Adrenal gland (tissue), 12 donors: ENCODE results near the gene ZAP70. TPM values are rescaled to one million over a fixed set of nuclear protein-coding genes. Genes with fewer than 3 reads are reported as not detected.

ENCODE experiments used
- DNase-seq, 7 donors: peaks; one replicate each; pipeline ENCODE4 v3.0.0-alpha.2; 2019 to 2020
- H3K27ac ChIP-seq, 5 donors: fragments of 200-600 bp; sonication (generic) in 4 of 5; 1 replicate in 3 of 5; 2 replicates in 2 of 5; pipeline versions ENCODE4 v1.5.1 to v1.8.0; 2016 to 2020; ENCODE audit warnings: mild to moderate bottlenecking in 1 of 5
- H3K27me3 ChIP-seq: fragments of 200-600 bp; 2 replicates; pipeline ENCODE4 v1.8.0; 2021
- H3K36me3 ChIP-seq, 2 donors: fragments of 200-600 bp; replicated peaks in 1 of 2; 1 replicate in 1 of 2; 2 replicates in 1 of 2; pipeline versions ENCODE4 v1.5.1 to v1.8.0; 2018 to 2022
- H3K4me1 ChIP-seq, 2 donors: fragments of 200-600 bp; replicated peaks in 1 of 2; 1 replicate in 1 of 2; 2 replicates in 1 of 2; pipeline versions ENCODE4 v1.5.1 to v1.8.0; 2018 to 2021
- H3K4me3 ChIP-seq, 4 donors: fragments of 200-600 bp; sonication (generic) in 3 of 4; one replicate each; pipeline ENCODE4 v1.5.1; 2016 to 2018
- H3K9me3 ChIP-seq, 3 donors: fragments of 200-600 bp; sonication (generic) in 1 of 3; replicated peaks in 1 of 3; 1 replicate in 2 of 3; 2 replicates in 1 of 3; pipeline versions ENCODE4 v1.5.1 to v1.8.0; 2016 to 2021
- POLR2A ChIP-seq, 2 donors: fragments of 450-650 bp; IDR thresholded peaks; one replicate each; pipeline ENCODE4 v1.6.1; 2017; ENCODE audit warnings: antibody characterized with exemption in 2 of 2, mild to moderate bottlenecking in 2 of 2, moderate library complexity in 1 of 2
- WGBS, 4 donors: extraction: QIAGEN DNeasy Blood & Tissue Kit in 2 of 4; methylation state at CpG; one replicate each; pipeline versions ENCODE4 v1.1.5 to v1.1.7; 2013 to 2017; 5-methylcytosine and 5-hydroxymethylcytosine counted together
- intact Hi-C, 2 donors: fragments of 100-400 bp; cut with DNase I; formaldehyde crosslinking; loops; one replicate each; pipeline versions ENCODE4 v1.14.1 to v1.15.0; 2022 to 2023
- polyA plus RNA-seq, 3 donors: library from polyadenylated mRNA; stranded (reverse); fragments of 200-250 nt in 2 of 3; fragments of 350-450 nt in 1 of 3; fragmentation: Illumina TruSeq in 1 of 3; extraction: RNeasy Lipid Tissue Mini Kit (QIAGEN cat#74804) in 1 of 3; gene quantifications; one replicate each; pipeline ENCODE4 v1.2.3, GENCODE V29; 2013 to 2014
- total RNA-seq, 9 donors: library from RNA; depleted of rRNA in 4 of 9; stranded (reverse); fragments of >200 nt in 4 of 9; fragments of 120-200 nt in 1 of 9; fragmentation: NEBNext Ultra II Directional in 1 of 9; extraction: Animal tissue kit (Norgen Biotek cat#: 25700) in 1 of 9; gene quantifications; one replicate each; pipeline versions ENCODE4 v1.1.0 to v1.2.4, GENCODE V29; 2013 to 2023
- TF ChIP-seq, protein P1 (sequence below), 6 experiments: fragments of 450-650 bp in 4 of 6; fragments of 200-600 bp in 2 of 6; sonication (generic) in 1 of 6; IDR thresholded peaks; 1 replicate in 5 of 6; 2 replicates in 1 of 6; pipeline versions ENCODE4 v1.5.1 to v1.8.0; 2016 to 2021; ENCODE audit warnings: antibody characterized with exemption in 6 of 6, mild to moderate bottlenecking in 2 of 6, moderate library complexity in 1 of 6
- donor health status: healthy with polysubstance abuse.
- donor health status: Bipolar disorder and iron deficiency.
- donor health status: DM: yes; HTN: yes; CAD: no.
- donor health status: DM: no; HTN: no; CAD: no.
- donor health status: DM: no; HTN: no; CAD: no.
- donor health status: DM: yes; HTN: yes; CAD: no.

ZAP70 gene
- total and polyA plus RNA-seq, 12 donors, result 0.33 to 8.3 (median 2.5) TPM

DNA sequence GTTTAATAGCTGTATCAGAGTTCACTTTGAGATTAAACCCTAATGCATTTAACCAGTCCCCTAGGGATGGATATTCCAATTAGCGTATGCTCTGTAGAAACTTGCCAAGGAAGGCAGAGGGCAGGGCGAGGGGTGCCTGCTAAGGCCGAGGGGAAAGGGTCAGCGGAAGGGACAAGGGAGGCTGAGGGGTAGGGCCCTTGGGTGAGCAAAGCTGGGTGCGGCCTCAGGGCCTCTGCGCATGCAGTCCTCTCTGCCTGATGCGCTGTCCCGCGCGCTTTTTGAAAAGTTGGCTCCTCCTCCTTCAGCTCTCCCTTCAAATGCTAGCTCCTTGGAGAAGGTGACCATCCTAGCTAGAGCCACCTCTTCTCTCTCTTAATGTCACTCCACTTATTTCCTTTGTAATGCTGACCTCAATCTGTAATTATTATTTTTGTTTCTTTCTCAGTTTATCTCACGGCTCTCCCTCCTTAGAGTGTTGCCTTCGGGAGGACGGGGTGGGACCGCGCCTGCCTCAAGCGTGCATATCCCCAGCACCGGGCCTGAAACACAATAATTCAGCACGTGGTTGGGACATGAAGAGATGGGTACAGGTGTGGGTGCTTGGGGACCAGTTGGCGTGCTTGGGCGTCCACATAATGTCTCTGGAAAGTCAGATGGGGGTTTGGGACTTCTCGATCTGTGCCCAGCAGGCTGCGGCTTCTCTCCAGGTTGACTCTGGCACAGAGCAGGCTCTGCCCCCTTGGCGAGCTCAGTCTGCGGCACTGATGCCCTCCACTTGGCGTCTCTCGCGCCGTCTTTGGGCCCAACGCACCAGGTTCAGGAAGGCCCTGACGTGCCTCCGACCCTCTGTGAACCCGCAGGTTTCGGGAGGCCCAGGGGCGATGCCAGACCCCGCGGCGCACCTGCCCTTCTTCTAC is 10.0 kb downstream of the ZAP70 start:
- no peaks in the 10 kb centered on the region for H3K36me3 ChIP-seq
- 70 to 93% (median 82%) methylated on average over 24 to 37 of the region's 37 CpGs for WGBS, 4 donors
- no peaks in the 10 kb centered on the region for H3K4me1 ChIP-seq
- H3K27ac ChIP-seq, result no peak overlapping the region
- H3K9me3 ChIP-seq, result no peaks in the 10 kb centered on the region
- intact Hi-C loops, result no loop called here
- DNase-seq, result no peak
- no peak overlapping the region for H3K4me3 ChIP-seq
- TF ChIP-seq POLR2A (IDR thresholded peaks at IDR 0.05), result no peak
- TF ChIP-seq, protein P1, sequence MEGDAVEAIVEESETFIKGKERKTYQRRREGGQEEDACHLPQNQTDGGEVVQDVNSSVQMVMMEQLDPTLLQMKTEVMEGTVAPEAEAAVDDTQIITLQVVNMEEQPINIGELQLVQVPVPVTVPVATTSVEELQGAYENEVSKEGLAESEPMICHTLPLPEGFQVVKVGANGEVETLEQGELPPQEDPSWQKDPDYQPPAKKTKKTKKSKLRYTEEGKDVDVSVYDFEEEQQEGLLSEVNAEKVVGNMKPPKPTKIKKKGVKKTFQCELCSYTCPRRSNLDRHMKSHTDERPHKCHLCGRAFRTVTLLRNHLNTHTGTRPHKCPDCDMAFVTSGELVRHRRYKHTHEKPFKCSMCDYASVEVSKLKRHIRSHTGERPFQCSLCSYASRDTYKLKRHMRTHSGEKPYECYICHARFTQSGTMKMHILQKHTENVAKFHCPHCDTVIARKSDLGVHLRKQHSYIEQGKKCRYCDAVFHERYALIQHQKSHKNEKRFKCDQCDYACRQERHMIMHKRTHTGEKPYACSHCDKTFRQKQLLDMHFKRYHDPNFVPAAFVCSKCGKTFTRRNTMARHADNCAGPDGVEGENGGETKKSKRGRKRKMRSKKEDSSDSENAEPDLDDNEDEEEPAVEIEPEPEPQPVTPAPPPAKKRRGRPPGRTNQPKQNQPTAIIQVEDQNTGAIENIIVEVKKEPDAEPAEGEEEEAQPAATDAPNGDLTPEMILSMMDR (IDR thresholded peaks at IDR 0.05), result no peak
- H3K27me3 ChIP-seq, result peaks cover 6% of the 10 kb centered on the region

DNA sequence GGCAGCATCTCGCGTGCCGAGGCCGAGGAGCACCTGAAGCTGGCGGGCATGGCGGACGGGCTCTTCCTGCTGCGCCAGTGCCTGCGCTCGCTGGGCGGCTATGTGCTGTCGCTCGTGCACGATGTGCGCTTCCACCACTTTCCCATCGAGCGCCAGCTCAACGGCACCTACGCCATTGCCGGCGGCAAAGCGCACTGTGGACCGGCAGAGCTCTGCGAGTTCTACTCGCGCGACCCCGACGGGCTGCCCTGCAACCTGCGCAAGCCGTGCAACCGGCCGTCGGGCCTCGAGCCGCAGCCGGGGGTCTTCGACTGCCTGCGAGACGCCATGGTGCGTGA is 10.7 kb downstream of the ZAP70 start:
- no peaks in the 10 kb centered on the region for H3K9me3 ChIP-seq
- no peak overlapping the region for H3K27ac ChIP-seq
- no peak for DNase-seq
- TF ChIP-seq, protein P1 (IDR thresholded peaks at IDR 0.05), result no peak
- no peak for TF ChIP-seq POLR2A (IDR thresholded peaks at IDR 0.05)
- intact Hi-C loops, result no loop called here
- H3K4me3 ChIP-seq, result no peak overlapping the region
- peaks cover 6% of the 10 kb centered on the region for H3K27me3 ChIP-seq
- no peaks in the 10 kb centered on the region for H3K36me3 ChIP-seq
- 37 to 61% (median 39%) methylated on average over 23 to 41 of the region's 41 CpGs; no CpG with 5 or more reads in 1 of the 4 donors for WGBS, 4 donors
- H3K4me1 ChIP-seq, result no peaks in the 10 kb centered on the region

DNA sequence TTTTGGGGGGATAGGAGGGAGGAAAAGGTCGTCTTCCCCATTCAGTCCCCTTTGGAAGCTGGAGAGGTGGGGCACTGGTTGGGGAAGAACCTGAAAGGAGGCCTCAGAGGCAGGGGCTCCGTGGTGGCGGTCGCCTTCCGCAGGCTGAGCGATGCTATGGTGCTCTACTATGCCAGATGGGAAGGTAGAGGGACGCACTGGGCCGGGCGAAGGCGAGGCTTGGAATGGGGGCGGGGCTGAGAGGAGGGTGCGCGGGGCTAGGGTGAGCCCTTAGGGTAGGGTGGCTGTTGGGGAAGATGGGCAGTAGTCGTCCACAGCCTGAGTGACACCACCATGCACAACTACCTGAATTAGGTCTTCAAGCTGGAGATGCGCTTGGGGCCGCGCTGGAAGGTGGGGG is 11.1 kb downstream of the ZAP70 start:
- DNase-seq, result no peak
- H3K36me3 ChIP-seq, result no peaks in the 10 kb centered on the region
- WGBS, 4 donors, result 58 to 71% (median 63%) methylated on average over 10 to 17 of the region's 17 CpGs
- H3K4me1 ChIP-seq, result no peaks in the 10 kb centered on the region
- H3K4me3 ChIP-seq, result no peak overlapping the region
- peaks cover 6% of the 10 kb centered on the region for H3K27me3 ChIP-seq
- no peaks in the 10 kb centered on the region for H3K9me3 ChIP-seq
- intact Hi-C loops, result no loop called here
- H3K27ac ChIP-seq, result no peak overlapping the region
- TF ChIP-seq POLR2A (IDR thresholded peaks at IDR 0.05), result no peak
- TF ChIP-seq, protein P1 (IDR thresholded peaks at IDR 0.05), result no peak

DNA sequence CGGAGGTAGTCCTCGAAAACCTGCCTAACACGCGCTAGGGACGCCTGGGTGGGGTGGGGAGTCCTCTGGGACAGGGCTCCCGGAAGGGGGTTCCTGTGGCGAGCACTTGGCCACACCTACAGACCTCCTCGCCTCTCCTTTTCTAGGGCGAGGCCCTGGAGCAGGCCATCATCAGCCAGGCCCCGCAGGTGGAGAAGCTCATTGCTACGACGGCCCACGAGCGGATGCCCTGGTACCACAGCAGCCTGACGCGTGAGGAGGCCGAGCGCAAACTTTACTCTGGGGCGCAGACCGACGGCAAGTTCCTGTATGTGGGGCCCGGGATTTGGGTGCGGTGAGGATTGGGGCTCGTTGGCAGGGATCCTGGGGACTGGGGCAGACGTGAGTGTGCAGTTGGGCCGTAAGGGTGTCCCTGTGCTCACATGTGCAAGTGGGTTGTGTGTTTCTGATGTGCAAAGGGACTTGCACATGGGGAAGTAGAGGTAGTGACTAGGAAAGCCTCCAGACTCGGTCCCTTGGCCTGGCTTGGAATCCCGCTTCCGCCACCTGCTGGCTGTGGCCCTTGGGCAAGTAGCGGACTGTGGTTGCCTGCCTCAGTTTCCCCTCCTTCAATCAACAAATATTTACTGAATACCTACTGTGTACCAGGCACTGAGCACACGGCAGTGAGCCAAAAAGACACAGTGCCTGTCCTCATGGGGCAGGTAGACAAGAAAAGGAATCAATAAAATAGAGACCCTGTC is 11.7 kb downstream of the ZAP70 start:
- WGBS, 4 donors, result 85 to 88% (median 86%) methylated on average over 24 to 31 of the region's 31 CpGs
- Histone ChIP-seq H3K9me3 (no peaks in the 10 kb centered on the region), H3K27me3 (peaks cover 6% of the 10 kb centered on the region), H3K36me3 (no peaks in the 10 kb centered on the region), H3K4me3 (no peak overlapping the region), H3K4me1 (no peaks in the 10 kb centered on the region), H3K27ac (no peak overlapping the region)
- DNase-seq, result no peak
- intact Hi-C loops, result no loop called here
- TF ChIP-seq POLR2A (IDR thresholded peaks at IDR 0.05), result no peak
- TF ChIP-seq, protein P1 (IDR thresholded peaks at IDR 0.05), result no peak
